HCT116 (cell line): ENCODE measurements around the gene SEPTIN12. TPM values are rescaled to one million over a fixed set of nuclear protein-coding genes. Genes with fewer than 3 reads are reported as not detected.

Experiments used
- ATAC-seq: fragments of 200-7000 bp; cut with Tn5 transposase; 2 replicates; pipeline ENCODE4 v1.9.1; 2020; ENCODE audit warnings: mild to moderate bottlenecking, moderate library complexity
- BruUV-seq: library from RNA; stranded (reverse); fragments of 400-500 nt; replicated peaks from 2 replicates; lab custom pipeline; 2021; lab: Mats Ljungman, UMichigan
- CTCF ChIA-PET: fragments of 300-600 bp; sonication (Branson Sonifier 250); formaldehyde crosslinking; loops from one replicate; lab custom pipeline; 2021; ENCODE audit warnings: antibody characterized with exemption; lab: Charles Lee
- POLR2A ChIA-PET: fragments of 300-600, 350-600 bp; sonication (Branson Sonifier 250); formaldehyde crosslinking; loops from one replicate; lab custom pipeline; 2021; ENCODE audit warnings: antibody characterized with exemption; lab: Charles Lee
- RAD21 ChIA-PET, 2 experiments: fragments of 300-600 bp; sonication (Branson Sonifier 250); formaldehyde crosslinking; loops; one replicate each; lab custom pipeline; 2023; ENCODE audit warnings: low total read pairs in 2 of 2; ENCODE audit not compliant: uncharacterized antibody in 2 of 2, unreplicated experiment in 2 of 2, low non-redundant PET in 1 of 2; lab: Charles Lee
- DNase-seq: peaks from one replicate; pipeline ENCODE4 v3.0.0-alpha.2; 2010; ENCODE audit warnings: low read depth, low spot score
- H2AFZ ChIP-seq: fragments of 200-600 bp; shearing (Covaris generic), sonication (generic); 2 replicates; pipeline ENCODE4 v1.6.1; 2017; ENCODE audit warnings: low read depth, mixed run types, mixed read lengths, antibody characterized with exemption, low read length; ENCODE audit not compliant: poor library complexity, severe bottlenecking
- H3K27ac ChIP-seq: 2 replicates; pipeline ENCODE4 v1.5.1; 2012; ENCODE audit warnings: low read depth, low read length
- H3K27me3 ChIP-seq: fragments of 200-600 bp; sonication (generic); 2 replicates; pipeline ENCODE4 v1.6.1; 2016; ENCODE audit warnings: mixed run types, low read length, mixed read lengths; ENCODE audit not compliant: insufficient read depth
- H3K36me3 ChIP-seq, 2 experiments: fragments of 200-500 bp in 1 of 2; fragments of 200-600 bp in 1 of 2; sonication (Bioruptor generic) in 1 of 2; sonication (generic) in 1 of 2; 2 replicates each; pipeline versions ENCODE4 v1.5.1 to v1.6.1; 2014 to 2016; ENCODE audit warnings: low read length in 2 of 2, inconsistent platforms in 1 of 2, mixed read lengths in 1 of 2, mixed run types in 1 of 2; ENCODE audit not compliant: insufficient read depth in 2 of 2, control insufficient read depth in 1 of 2
- H3K4me1 ChIP-seq, 2 experiments: fragments of 200-600 bp in 1 of 2; sonication (generic) in 1 of 2; 2 replicates each; pipeline versions ENCODE4 v1.5.1 to v1.6.1; 2012 to 2017; ENCODE audit warnings: low read length in 2 of 2, inconsistent platforms in 1 of 2, mild to moderate bottlenecking in 1 of 2, mixed read lengths in 1 of 2, mixed run types in 1 of 2, moderate library complexity in 1 of 2; ENCODE audit not compliant: insufficient read depth in 2 of 2, control insufficient read depth in 1 of 2
- H3K4me2 ChIP-seq: fragments of 200-600 bp; sonication (generic); 2 replicates; pipeline ENCODE4 v1.6.1; 2017; ENCODE audit warnings: mixed run types, low read length, mixed read lengths
- H3K4me3 ChIP-seq, 2 experiments: fragments of 200-600 bp in 1 of 2; sonication (generic) in 1 of 2; replicated peaks in 1 of 2; 2 replicates each; pipeline ENCODE4 v1.5.1; 2011 to 2016; ENCODE audit warnings: low read length in 2 of 2, control low read depth in 1 of 2, low read depth in 1 of 2, mild to moderate bottlenecking in 1 of 2, mixed read lengths in 1 of 2, mixed run types in 1 of 2
- H3K79me2 ChIP-seq: fragments of 200-600 bp; sonication (generic); 2 replicates; pipeline ENCODE4 v1.6.1; 2017; ENCODE audit warnings: mild to moderate bottlenecking, mixed run types, low read length, moderate library complexity, mixed read lengths; ENCODE audit not compliant: insufficient read depth
- H3K9ac ChIP-seq: fragments of 200-600 bp; sonication (generic); 2 replicates; pipeline ENCODE4 v1.6.1; 2016; ENCODE audit warnings: low read length, mixed read lengths
- H3K9me2 ChIP-seq: fragments of 200-600 bp; sonication (generic), shearing (Covaris generic); 2 replicates; pipeline ENCODE4 v1.6.1; 2017; ENCODE audit warnings: mixed run types, mild to moderate bottlenecking, moderate library complexity; ENCODE audit not compliant: insufficient read depth
- H3K9me3 ChIP-seq, 2 experiments: fragments of 200-500 bp in 1 of 2; fragments of 200-600 bp in 1 of 2; sonication (Bioruptor generic) in 1 of 2; sonication (generic) in 1 of 2; 2 replicates each; pipeline ENCODE4 v1.6.1; 2014 to 2017; ENCODE audit warnings: low read length in 2 of 2, mixed read lengths in 2 of 2, inconsistent platforms in 1 of 2, low read depth in 1 of 2, mild to moderate bottlenecking in 1 of 2, mixed run types in 1 of 2, moderate library complexity in 1 of 2; ENCODE audit not compliant: control insufficient read depth in 1 of 2, insufficient read depth in 1 of 2
- H4K20me1 ChIP-seq: fragments of 200-600 bp; sonication (generic), shearing (Covaris generic); 2 replicates; pipeline ENCODE4 v1.6.1; 2017; ENCODE audit warnings: mixed run types, mild to moderate bottlenecking, moderate library complexity; ENCODE audit not compliant: insufficient read depth
- CBX3 ChIP-seq: IDR thresholded peaks from 2 replicates; pipeline ENCODE4 v1.6.1; 2012; ENCODE audit warnings: low read depth
- EGR1 ChIP-seq: IDR thresholded peaks from 2 replicates; pipeline ENCODE4 v1.6.1; 2012; ENCODE audit warnings: low read depth
- EZH2phosphoT487 ChIP-seq: fragments of 200-600 bp; IDR thresholded peaks from 2 replicates; pipeline ENCODE4 v1.6.1; 2018; ENCODE audit warnings: antibody characterized with exemption, borderline replicate concordance
- FOSL1 ChIP-seq: IDR thresholded peaks from 2 replicates; pipeline ENCODE4 v1.6.1; 2012; ENCODE audit warnings: low read depth
- POLR2A ChIP-seq: IDR thresholded peaks from 2 replicates; pipeline ENCODE4 v1.7.0; 2011; ENCODE audit warnings: borderline replicate concordance; ENCODE audit not compliant: insufficient read depth, insufficient read length; ENCODE audit errors: extremely low read depth
- POLR2AphosphoS5 ChIP-seq: IDR thresholded peaks from 2 replicates; pipeline ENCODE4 v1.6.1; 2011; ENCODE audit warnings: mild to moderate bottlenecking, low read depth, low read length, moderate library complexity
- RAD21 ChIP-seq: IDR thresholded peaks from 2 replicates; pipeline ENCODE4 v1.6.1; 2012; ENCODE audit warnings: low read depth, mild to moderate bottlenecking
- TCF7L2 ChIP-seq: IDR thresholded peaks from 2 replicates; pipeline ENCODE4 v1.7.0; 2011; ENCODE audit warnings: borderline replicate concordance, inconsistent platforms; ENCODE audit not compliant: insufficient read depth, insufficient read length; ENCODE audit errors: extremely low read depth
- YY1 ChIP-seq: IDR thresholded peaks from 2 replicates; pipeline ENCODE4 v1.6.1; 2011; ENCODE audit warnings: low read length, low read depth, moderate library complexity, mild to moderate bottlenecking; ENCODE audit not compliant: insufficient replicate concordance; ENCODE audit errors: extremely low read depth
- ZFX ChIP-seq: fragments of 450-650 bp; IDR thresholded peaks from 2 replicates; pipeline ENCODE4 v1.6.1; 2017
- ZNF274 ChIP-seq: fragments of 200-500 bp; sonication (Bioruptor generic); IDR thresholded peaks from 2 replicates; pipeline ENCODE4 v1.6.1; 2014; ENCODE audit warnings: mild to moderate bottlenecking, low read depth, low read length, inconsistent platforms
- intact Hi-C: fragments of 100-400 bp; cut with micrococcal nuclease; formaldehyde crosslinking; loops from 2 replicates; pipeline ENCODE4 v1.10.0; 2022
- total RNA-seq: library from RNA; stranded (reverse); gene quantifications from one replicate; pipeline ENCODE4 v1.2.1, GENCODE V29; 2021; ENCODE audit not compliant: unreplicated experiment
- TF ChIP-seq, protein P1 (sequence below): IDR thresholded peaks from 2 replicates; pipeline ENCODE4 v1.6.1; 2011; ENCODE audit warnings: mild to moderate bottlenecking, low read length, moderate library complexity; ENCODE audit not compliant: insufficient replicate concordance; ENCODE audit errors: extremely low read depth
- TF ChIP-seq, protein P2 (sequence below): IDR thresholded peaks from 2 replicates; pipeline ENCODE4 v1.6.1; 2012
- TF ChIP-seq, protein P3 (sequence below), 3 experiments: fragments of 200-600 bp in 1 of 3; sonication (generic) in 1 of 3; IDR thresholded peaks in 2 of 3; conservative IDR thresholded peaks in 1 of 3; 2 replicates each; pipeline ENCODE4 v1.5.1; 2012 to 2017; ENCODE audit warnings: low read depth in 2 of 3, low read length in 2 of 3, antibody characterized with exemption in 1 of 3, borderline replicate concordance in 1 of 3, control low read depth in 1 of 3, mild to moderate bottlenecking in 1 of 3, mixed read lengths in 1 of 3, mixed run types in 1 of 3, moderate library complexity in 1 of 3; ENCODE audit not compliant: insufficient read depth in 1 of 3

The SEPTIN12 gene
- total RNA-seq, 1 experiment from 2014 or later = not detected

DNA sequence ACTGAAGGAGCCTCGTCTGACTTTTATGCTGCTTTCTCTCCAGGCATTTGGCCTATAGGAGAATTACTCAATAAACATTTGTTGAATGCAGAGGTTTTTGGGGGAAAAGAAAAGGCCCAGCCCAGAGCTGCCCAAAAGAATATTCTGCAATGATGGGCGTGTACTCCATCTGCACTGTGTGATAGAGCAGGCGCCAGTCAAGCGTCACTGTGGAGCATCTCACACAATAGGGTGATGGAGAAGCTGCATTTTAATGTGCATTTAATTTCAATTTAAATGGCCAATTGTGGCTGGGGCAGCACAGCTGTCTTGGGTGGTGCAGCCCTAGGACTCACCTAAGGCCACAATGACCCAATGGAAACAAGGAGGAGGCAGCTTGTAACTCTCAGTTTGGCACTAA is 38.4 kb upstream of the SEPTIN12 start:
- Histone ChIP-seq H3K4me1 (no peaks in the 10 kb centered on the region), H3K36me3 (peaks cover 56 to 65% of the 10 kb centered on the region in 2 experiments), H3K9me3 (no peaks in the 10 kb centered on the region), H3K4me2 (no peak overlapping the region), H2AFZ (no peak overlapping the region), H3K4me3 (no peak overlapping the region), H3K27ac (no peak overlapping the region), H4K20me1 (no peaks in the 10 kb centered on the region), H3K79me2 (peaks cover 7% of the 10 kb centered on the region; the same call in 1 of the 2 replicates), H3K9ac (no peak overlapping the region), H3K9me2 (no peaks in the 10 kb centered on the region), H3K27me3 (no peaks in the 10 kb centered on the region)
- POLR2A ChIA-PET = no interaction called here
- TF ChIP-seq EZH2phosphoT487 = no peak
- TF ChIP-seq POLR2AphosphoS5 = no peak
- no peak for TF ChIP-seq ZNF274
- TF ChIP-seq RAD21 = no peak
- TF ChIP-seq YY1 = no peak
- RAD21 ChIA-PET = no interaction called here
- CTCF ChIA-PET = no interaction called here
- ATAC-seq (no peak), DNase-seq (no peak)
- intact Hi-C loops = no loop called here
- BruUV-seq = no TSS peak

DNA sequence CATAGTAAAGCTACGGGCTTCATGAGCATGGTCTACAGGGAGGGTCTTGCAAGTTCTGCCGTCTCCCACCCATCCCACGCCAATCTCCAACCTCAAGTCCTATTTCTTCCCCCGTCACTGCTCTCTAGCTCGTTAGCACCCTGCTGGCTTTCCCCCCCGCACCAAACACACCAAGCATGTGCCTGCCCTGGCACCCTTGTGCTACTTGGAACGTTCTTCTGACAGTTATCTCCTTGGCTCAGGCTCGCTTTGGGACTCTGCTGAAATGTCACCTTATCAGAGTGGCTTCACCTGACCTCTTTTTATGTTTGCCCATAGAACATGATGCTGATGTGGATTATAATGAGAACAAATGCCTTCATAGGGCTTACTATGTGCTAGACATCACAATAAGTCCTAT is 37.1 kb upstream of the SEPTIN12 start:
- Histone ChIP-seq H3K79me2 (peaks cover 7% of the 10 kb centered on the region; the same call in 1 of the 2 replicates), H4K20me1 (no peaks in the 10 kb centered on the region), H2AFZ (no peak overlapping the region), H3K4me2 (no peak overlapping the region), H3K9me2 (no peaks in the 10 kb centered on the region), H3K9me3 (no peaks in the 10 kb centered on the region), H3K9ac (no peak overlapping the region), H3K4me3 (no peak overlapping the region), H3K27ac (no peak overlapping the region), H3K36me3 (peaks cover 56 to 64% of the 10 kb centered on the region in 2 experiments), H3K27me3 (no peaks in the 10 kb centered on the region), H3K4me1 (no peaks in the 10 kb centered on the region)
- ChIA-PET CTCF (no interaction called here), RAD21 (no interaction called here), POLR2A (no interaction called here)
- BruUV-seq = no TSS peak
- DNase-seq = no peak
- no peak for ATAC-seq
- intact Hi-C loops = no loop called here
- no peak for TF ChIP-seq POLR2AphosphoS5
- TF ChIP-seq, protein P1, sequence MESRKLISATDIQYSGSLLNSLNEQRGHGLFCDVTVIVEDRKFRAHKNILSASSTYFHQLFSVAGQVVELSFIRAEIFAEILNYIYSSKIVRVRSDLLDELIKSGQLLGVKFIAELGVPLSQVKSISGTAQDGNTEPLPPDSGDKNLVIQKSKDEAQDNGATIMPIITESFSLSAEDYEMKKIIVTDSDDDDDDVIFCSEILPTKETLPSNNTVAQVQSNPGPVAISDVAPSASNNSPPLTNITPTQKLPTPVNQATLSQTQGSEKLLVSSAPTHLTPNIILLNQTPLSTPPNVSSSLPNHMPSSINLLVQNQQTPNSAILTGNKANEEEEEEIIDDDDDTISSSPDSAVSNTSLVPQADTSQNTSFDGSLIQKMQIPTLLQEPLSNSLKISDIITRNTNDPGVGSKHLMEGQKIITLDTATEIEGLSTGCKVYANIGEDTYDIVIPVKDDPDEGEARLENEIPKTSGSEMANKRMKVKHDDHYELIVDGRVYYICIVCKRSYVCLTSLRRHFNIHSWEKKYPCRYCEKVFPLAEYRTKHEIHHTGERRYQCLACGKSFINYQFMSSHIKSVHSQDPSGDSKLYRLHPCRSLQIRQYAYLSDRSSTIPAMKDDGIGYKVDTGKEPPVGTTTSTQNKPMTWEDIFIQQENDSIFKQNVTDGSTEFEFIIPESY = no peak
- TF ChIP-seq CBX3 = no peak
- TF ChIP-seq ZFX = no peak
- no peak for TF ChIP-seq TCF7L2
- TF ChIP-seq, protein P2, sequence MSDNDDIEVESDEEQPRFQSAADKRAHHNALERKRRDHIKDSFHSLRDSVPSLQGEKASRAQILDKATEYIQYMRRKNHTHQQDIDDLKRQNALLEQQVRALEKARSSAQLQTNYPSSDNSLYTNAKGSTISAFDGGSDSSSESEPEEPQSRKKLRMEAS = no peak
- no peak for TF ChIP-seq FOSL1
- no peak for TF ChIP-seq EGR1
- TF ChIP-seq, protein P3, sequence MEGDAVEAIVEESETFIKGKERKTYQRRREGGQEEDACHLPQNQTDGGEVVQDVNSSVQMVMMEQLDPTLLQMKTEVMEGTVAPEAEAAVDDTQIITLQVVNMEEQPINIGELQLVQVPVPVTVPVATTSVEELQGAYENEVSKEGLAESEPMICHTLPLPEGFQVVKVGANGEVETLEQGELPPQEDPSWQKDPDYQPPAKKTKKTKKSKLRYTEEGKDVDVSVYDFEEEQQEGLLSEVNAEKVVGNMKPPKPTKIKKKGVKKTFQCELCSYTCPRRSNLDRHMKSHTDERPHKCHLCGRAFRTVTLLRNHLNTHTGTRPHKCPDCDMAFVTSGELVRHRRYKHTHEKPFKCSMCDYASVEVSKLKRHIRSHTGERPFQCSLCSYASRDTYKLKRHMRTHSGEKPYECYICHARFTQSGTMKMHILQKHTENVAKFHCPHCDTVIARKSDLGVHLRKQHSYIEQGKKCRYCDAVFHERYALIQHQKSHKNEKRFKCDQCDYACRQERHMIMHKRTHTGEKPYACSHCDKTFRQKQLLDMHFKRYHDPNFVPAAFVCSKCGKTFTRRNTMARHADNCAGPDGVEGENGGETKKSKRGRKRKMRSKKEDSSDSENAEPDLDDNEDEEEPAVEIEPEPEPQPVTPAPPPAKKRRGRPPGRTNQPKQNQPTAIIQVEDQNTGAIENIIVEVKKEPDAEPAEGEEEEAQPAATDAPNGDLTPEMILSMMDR (IDR thresholded peaks at IDR 0.05 in 2 of 3, conservative IDR thresholded peaks at IDR 0.05 in 1 of 3; ENCODE audit: borderline replicate concordance in 1 of 3, insufficient read depth in 1 of 3, low read depth in 2 of 3, low read length in 2 of 3) = no peak
- TF ChIP-seq POLR2A = no peak
